K562 (cell line): ENCODE measurements around the gene ITPR1. TPM values are rescaled to one million over a fixed set of nuclear protein-coding genes. Genes with fewer than 3 reads are reported as not detected.

Experiments
- BRF1 ChIP-seq: IDR thresholded peaks from 3 replicates; pipeline ENCODE4 v1.6.1; 2011; ENCODE audit warnings: borderline replicate concordance, mild to moderate bottlenecking; ENCODE audit not compliant: insufficient read length; ENCODE audit errors: extremely low read depth
- CBX1 ChIP-seq: sonication (generic); IDR thresholded peaks from 2 replicates; pipeline ENCODE4 v1.6.1; 2016; ENCODE audit warnings: antibody characterized with exemption, low read depth, mild to moderate bottlenecking
- CSDE1 ChIP-seq, 2 experiments: fragments of 450-650 bp; IDR thresholded peaks; 2 replicates each; pipeline ENCODE4 v1.6.1; 2016; ENCODE audit warnings: mild to moderate bottlenecking in 1 of 2
- CXXC5 ChIP-seq: fragments of 250-450 bp; sonication (Bioruptor Pico); IDR thresholded peaks from 2 replicates; pipeline ENCODE4 v1.8.0; 2022; ENCODE audit warnings: inconsistent platforms, mild to moderate bottlenecking, moderate library complexity
- MBD1 ChIP-seq: fragments of 250-450 bp; sonication (Bioruptor Pico); IDR thresholded peaks from 2 replicates; pipeline ENCODE4 v1.8.0; 2022; ENCODE audit warnings: inconsistent platforms
- MEIS2 ChIP-seq: fragments of 450-650 bp; IDR thresholded peaks from 2 replicates; pipeline ENCODE4 v1.6.1; 2014; ENCODE audit warnings: mild to moderate bottlenecking; ENCODE audit not compliant: partially characterized antibody
- MGA ChIP-seq: fragments of 450-650 bp; IDR thresholded peaks from 2 replicates; pipeline ENCODE4 v1.6.1; 2016; ENCODE audit warnings: mild to moderate bottlenecking, moderate library complexity
- SMAD1 ChIP-seq: fragments of 150-350 bp; IDR thresholded peaks from 2 replicates; pipeline ENCODE4 v1.6.1; 2014; ENCODE audit warnings: low read length, low read depth; ENCODE audit not compliant: partially characterized antibody
- ZBTB49 ChIP-seq: sonication (generic); formaldehyde crosslinking; IDR thresholded peaks from 2 replicates; pipeline ENCODE4 v1.8.0; 2022; ENCODE audit warnings: missing genetic modification reagents, mild to moderate bottlenecking, borderline replicate concordance
- ZNF57 ChIP-seq: fragments of 450-650 bp; formaldehyde crosslinking; IDR thresholded peaks from 2 replicates; pipeline ENCODE4 v1.4.0; 2020; ENCODE audit warnings: mild to moderate bottlenecking, moderate library complexity
- polyA plus RNA-seq, 8 experiments: library from polyadenylated mRNA; depleted of rRNA in 4 of 8; stranded (reverse) in 5 of 8; unstranded in 3 of 8; fragments of >200 nt; fragmentation: Nextera tagmentation in 2 of 8; fragmentation: Illumina TruSeq in 1 of 8; extraction: Ambion mirVana in 2 of 8; extraction: Trizol in 1 of 8; gene quantifications; 2 replicates each; pipeline versions ENCODE4 v1.2.1 to v1.2.3, GENCODE V29; 2011 to 2014; ENCODE audit warnings: inconsistent platforms in 1 of 8, missing spikeins in 1 of 8
- total RNA-seq, 7 experiments: library from RNA; depleted of rRNA in 6 of 7; stranded (reverse); fragments of >200 nt in 6 of 7; fragmentation: Illumina TruSeq in 2 of 7; extraction: Trizol in 2 of 7; gene quantifications; 2 replicates each; pipeline versions ENCODE4 v1.2.1 to v1.2.3, GENCODE V29; 2011 to 2021; ENCODE audit warnings: low replicate concordance in 1 of 7

ITPR1 gene
- total and polyA plus RNA-seq, 9 of the 15 experiments (the other 6 are each of a cell fraction or from before 2014, with no cell fraction given), result 22.4 to 40.0 (median 27.4) TPM

- TF ChIP-seq MGA, result peak; percentile 87
- peak in 1 of 2 experiments; percentile 48; a peak in 1 of 4 replicates for TF ChIP-seq CSDE1 (IDR thresholded peaks at IDR 0.05)
- peak; percentile 73; the same call in 1 of the 2 replicates for TF ChIP-seq CBX1
- no peak for TF ChIP-seq MBD1
- 0 out of 2 replicates have a peak, but pooled peaks have one; percentile 50 for TF ChIP-seq ZBTB49 (CRISPR knock-in tag)
- TF ChIP-seq CXXC5 (CRISPR knock-in tag), result peak; percentile 81
- no peak for TF ChIP-seq MEIS2
- TF ChIP-seq SMAD1, result peak; percentile 61
- 0 out of 2 replicates have a peak, but pooled peaks have one; percentile 9 for TF ChIP-seq ZNF57 (CRISPR knock-in tag)
- TF ChIP-seq BRF1, result no peak
Measured at GRCh38 chr3:4493014-4493940, at the start of gene ITPR1 (continued).
